Naive thymus-derived CD4-positive, alpha-beta T cell (primary cell): Measurements from ENCODE around the gene PSPH. TPM values are rescaled to one million over a fixed set of nuclear protein-coding genes. Genes with fewer than 3 reads are reported as not detected.
"Not testable (repeated sequence)": the region's sequence is repeated elsewhere in the genome, so short reads cannot be mapped to it uniquely, and the experiment has no call there.

Source experiments
- ATAC-seq: fragments of 150-1000 bp; cut with Tn5 transposase; 2 replicates; pipeline ENCODE4 v1.10.0; 2021; ENCODE audit warnings: mild to moderate bottlenecking, moderate library complexity
- CTCF ChIA-PET: fragments of 350-600 bp; sonication (Branson Sonifier 250); formaldehyde crosslinking; loops from one replicate; lab custom pipeline; 2021; ENCODE audit warnings: antibody characterized with exemption; lab: Charles Lee
- POLR2A ChIA-PET: fragments of 350-600 bp; sonication (Branson Sonifier 250); formaldehyde crosslinking; loops from one replicate; lab custom pipeline; 2021; ENCODE audit warnings: antibody characterized with exemption, inconsistent platforms; lab: Charles Lee
- DNase-seq, 9 donors: peaks; one replicate each; pipeline versions ENCODE4 v3.0.0 to v3.0.0-alpha.2; 2020 to 2022; ENCODE audit warnings: mixed read lengths in 1 of 9
- H3K27ac ChIP-seq: one replicate; pipeline ENCODE4 v1.7.0; 2013; ENCODE audit warnings: mild to moderate bottlenecking, low read depth, low read length, moderate library complexity
- H3K27me3 ChIP-seq, 2 donors: one replicate each; pipeline ENCODE4 v1.7.0; 2013; ENCODE audit warnings: low read length in 2 of 2, mild to moderate bottlenecking in 2 of 2, moderate library complexity in 2 of 2; ENCODE audit not compliant: control insufficient read depth in 2 of 2, insufficient read depth in 2 of 2
- H3K36me3 ChIP-seq, 3 experiments: 1 replicate in 2 of 3; 2 replicates in 1 of 3; pipeline ENCODE4 v1.7.0; 2013; ENCODE audit warnings: low read length in 3 of 3, mild to moderate bottlenecking in 3 of 3, moderate library complexity in 1 of 3; ENCODE audit not compliant: insufficient read depth in 3 of 3, control insufficient read depth in 2 of 3
- H3K4me1 ChIP-seq, 2 donors: one replicate each; pipeline ENCODE4 v1.7.0; 2013; ENCODE audit warnings: low read length in 2 of 2, mild to moderate bottlenecking in 2 of 2, moderate library complexity in 1 of 2; ENCODE audit not compliant: control insufficient read depth in 2 of 2, insufficient read depth in 2 of 2
- H3K4me3 ChIP-seq: 2 replicates; pipeline ENCODE4 v1.7.0; 2013; ENCODE audit warnings: mild to moderate bottlenecking, low read length
- H3K9me3 ChIP-seq, 3 experiments: 1 replicate in 2 of 3; 2 replicates in 1 of 3; pipeline ENCODE4 v1.7.0; 2013; ENCODE audit warnings: low read length in 3 of 3; ENCODE audit not compliant: control insufficient read depth in 2 of 3
- H3K27ac Mint-ChIP-seq, 9 donors: one replicate each; pipeline ENCODE4 v1.8.0; 2020 to 2022; ENCODE audit warnings: mixed read lengths in 9 of 9, mild to moderate bottlenecking in 8 of 9, moderate library complexity in 5 of 9, inconsistent platforms in 2 of 9
- H3K27me3 Mint-ChIP-seq, 5 donors: one replicate each; pipeline ENCODE4 v1.8.0; 2021 to 2022; ENCODE audit warnings: mixed read lengths in 5 of 5, mild to moderate bottlenecking in 1 of 5
- H3K36me3 Mint-ChIP-seq, 5 donors: one replicate each; pipeline ENCODE4 v1.8.0; 2020 to 2022; ENCODE audit warnings: mixed read lengths in 5 of 5, mild to moderate bottlenecking in 3 of 5, inconsistent platforms in 1 of 5
- H3K4me1 Mint-ChIP-seq, 7 donors: one replicate each; pipeline ENCODE4 v1.8.0; 2020 to 2022; ENCODE audit warnings: mixed read lengths in 7 of 7, mild to moderate bottlenecking in 3 of 7, inconsistent platforms in 1 of 7
- H3K4me3 Mint-ChIP-seq, 10 donors: one replicate each; pipeline ENCODE4 v1.8.0; 2020 to 2022; ENCODE audit warnings: mild to moderate bottlenecking in 10 of 10, mixed read lengths in 10 of 10, moderate library complexity in 6 of 10, inconsistent platforms in 2 of 10
- H3K9me3 Mint-ChIP-seq, 11 donors: one replicate each; pipeline ENCODE4 v1.8.0; 2020 to 2022; ENCODE audit warnings: mixed read lengths in 11 of 11, mild to moderate bottlenecking in 4 of 11, inconsistent platforms in 1 of 11, moderate library complexity in 1 of 11
- intact Hi-C, 2 donors: fragments of 100-400 bp; cut with micrococcal nuclease; formaldehyde crosslinking; loops; one replicate each; pipeline ENCODE4 v1.15.1; 2023
- polyA plus RNA-seq, 2 donors: library from polyadenylated mRNA; unstranded; fragments of 300-500 nt; fragmentation: Illumina TruSeq; gene quantifications; one replicate each; pipeline ENCODE4 v1.2.3, GENCODE V29; 2021
- total RNA-seq, 6 experiments: library from RNA in 5 of 6; stranded (reverse) in 5 of 6; gene quantifications; 1 replicate in 5 of 6; 2 replicates in 1 of 6; pipeline ENCODE4 v1.2.3 and lab custom pipeline; 2021 to 2026

PSPH gene
- total and polyA plus RNA-seq, 7 experiments from 2014 or later: 3.5 to 10.4 (median 6.5) TPM

DNA sequence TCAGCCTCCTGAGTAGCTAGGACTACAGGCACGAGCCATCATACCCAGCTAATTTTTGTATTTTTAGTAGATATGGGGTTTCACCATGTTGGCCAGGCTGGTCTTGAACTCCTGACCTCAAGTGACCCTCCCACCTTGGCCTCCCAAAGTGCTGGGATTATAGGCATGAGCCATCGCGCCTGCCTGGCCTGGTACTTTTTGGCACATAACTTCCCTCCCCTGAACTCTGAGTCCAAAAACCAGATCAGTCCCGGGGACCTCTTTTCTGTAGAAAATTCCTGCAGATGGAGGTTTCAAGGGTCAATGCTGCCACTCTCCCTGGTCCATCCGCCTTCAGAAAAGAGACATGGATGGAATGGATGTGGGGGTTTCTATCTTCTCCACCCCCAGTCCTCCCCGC is 41.1 kb upstream of the PSPH start:
- H3K4me1 ChIP-seq, H3K36me3 Mint-ChIP-seq, H3K9me3 Mint-ChIP-seq, H3K9me3 ChIP-seq, H3K4me1 Mint-ChIP-seq, intact Hi-C loops, H3K27ac ChIP-seq, H3K27me3 ChIP-seq, H3K36me3 ChIP-seq, H3K27me3 Mint-ChIP-seq, H3K4me3 ChIP-seq, DNase-seq, CTCF ChIA-PET, H3K4me3 Mint-ChIP-seq, ATAC-seq: not testable (repeated sequence)
- POLR2A ChIA-PET: interaction anchor here (0.6 to 0.9 kb wide), 3 partner anchors 14 to 105 kb away, joined by 3 read pairs; partner anchors contain the start of gene CHCHD2
- peak overlapping the region in 1 of 9 donors; percentile 8 for H3K27ac Mint-ChIP-seq

- POLR2A ChIA-PET: interaction anchor here (0.6 kb wide), 1 partner anchor 58 kb away, joined by 3 read pairs; no protein-coding TSS in a partner anchor
- DNase-seq: no peak
- Mint-ChIP-seq H3K4me3 (no peak overlapping the region), H3K27ac (peak overlapping the region in 1 of 9 donors; percentile 24), H3K4me1 (peaks cover 0 to 3% (median 0%) of the 10 kb centered on the region in 7 donors), H3K9me3 (peaks cover 0 to 2% (median 0%) of the 10 kb centered on the region in 11 donors), H3K36me3 (peaks cover 0 to 5% (median 0%) of the 10 kb centered on the region in 5 donors), H3K27me3 (no peaks in the 10 kb centered on the region)
- H3K27me3 ChIP-seq: no peaks in the 10 kb centered on the region
- no peaks in the 10 kb centered on the region for H3K9me3 ChIP-seq
- no peak for ATAC-seq
- CTCF ChIA-PET: no interaction called here
- no peak overlapping the region for H3K27ac ChIP-seq
- H3K36me3 ChIP-seq: peaks cover 0 to 8% (median 0%) of the 10 kb centered on the region in 3 experiments
- H3K4me3 ChIP-seq: no peak overlapping the region
- intact Hi-C loops: no loop called here
- no peaks in the 10 kb centered on the region for H3K4me1 ChIP-seq
Measured at GRCh38 chr7:56091591-56091990, 40.3 kb upstream of the PSPH start.

- intact Hi-C loops: no loop called here
- Histone ChIP-seq H3K4me3 (no peak overlapping the region), H3K36me3 (peaks cover 0 to 10% (median 0%) of the 10 kb centered on the region in 3 experiments), H3K9me3 (no peaks in the 10 kb centered on the region), H3K4me1 (no peaks in the 10 kb centered on the region), H3K27me3 (no peaks in the 10 kb centered on the region), H3K27ac (no peak overlapping the region)
- H3K4me1 Mint-ChIP-seq: peaks cover 0 to 3% (median 0%) of the 10 kb centered on the region in 7 donors
- H3K4me3 Mint-ChIP-seq: no peak overlapping the region
- H3K27me3 Mint-ChIP-seq: no peaks in the 10 kb centered on the region
- ChIA-PET CTCF (no interaction called here), POLR2A (no interaction called here)
- peak overlapping the region in 1 of 9 donors; percentile 32 for H3K27ac Mint-ChIP-seq
- DNase-seq: no peak
- peaks cover 0 to 9% (median 0%) of the 10 kb centered on the region in 5 donors for H3K36me3 Mint-ChIP-seq
- H3K9me3 Mint-ChIP-seq: peaks cover 0 to under 1% (median 0%) of the 10 kb centered on the region in 11 donors
- no peak for ATAC-seq
Measured at GRCh38 chr7:56087445-56087844, 36.2 kb upstream of the PSPH start.

- Mint-ChIP-seq H3K4me1 (peaks cover 0 to 3% (median 0%) of the 10 kb centered on the region in 7 donors), H3K36me3 (peaks cover 0 to 13% (median 0%) of the 10 kb centered on the region in 5 donors), H3K4me3 (no peak overlapping the region), H3K27ac (no peak overlapping the region), H3K9me3 (no peaks in the 10 kb centered on the region), H3K27me3 (no peaks in the 10 kb centered on the region)
- Histone ChIP-seq H3K4me3 (no peak overlapping the region), H3K4me1 (no peaks in the 10 kb centered on the region), H3K36me3 (peaks cover 0 to 14% (median 0%) of the 10 kb centered on the region in 3 experiments), H3K27ac (no peak overlapping the region), H3K9me3 (no peaks in the 10 kb centered on the region), H3K27me3 (no peaks in the 10 kb centered on the region)
- CTCF ChIA-PET: no interaction called here
- intact Hi-C loops: no loop called here
- DNase-seq (no peak), ATAC-seq (no peak)
- POLR2A ChIA-PET: no interaction called here
Measured at GRCh38 chr7:56086761-56087160, 35.5 kb upstream of the PSPH start.

- Histone ChIP-seq H3K36me3 (peaks cover 0 to 41% (median 2%) of the 10 kb centered on the region in 3 experiments), H3K27ac (no peak overlapping the region), H3K4me3 (no peak overlapping the region), H3K4me1 (no peaks in the 10 kb centered on the region), H3K27me3 (no peaks in the 10 kb centered on the region), H3K9me3 (no peaks in the 10 kb centered on the region)
- Mint-ChIP-seq H3K27me3 (no peaks in the 10 kb centered on the region), H3K9me3 (no peaks in the 10 kb centered on the region), H3K4me1 (peaks cover 0 to 3% (median 0%) of the 10 kb centered on the region in 7 donors), H3K4me3 (no peak overlapping the region), H3K27ac (peak overlapping the region in 3 of 9 donors; percentile 24 to 60 (median 56)), H3K36me3 (peaks cover 0 to 36% (median 4%) of the 10 kb centered on the region in 5 donors)
- intact Hi-C loops: no loop called here
- peak; percentile 12 for ATAC-seq
- no peak for DNase-seq
- POLR2A ChIA-PET: no interaction called here
- CTCF ChIA-PET: interaction anchor here (1.2 kb wide), 1 partner anchor 9 kb away, joined by 4 read pairs; no protein-coding TSS in a partner anchor
Measured at GRCh38 chr7:56083150-56083785, 32.0 kb upstream of the PSPH start.

- Mint-ChIP-seq H3K4me3 (no peak overlapping the region), H3K4me1 (peaks cover 0 to 3% (median 0%) of the 10 kb centered on the region in 7 donors), H3K36me3 (peaks cover 0 to 37% (median 4%) of the 10 kb centered on the region in 5 donors), H3K27ac (peak overlapping the region in 1 of 9 donors; percentile 56), H3K9me3 (no peaks in the 10 kb centered on the region), H3K27me3 (no peaks in the 10 kb centered on the region)
- CTCF ChIA-PET: no interaction called here
- intact Hi-C loops: no loop called here
- H3K4me1 ChIP-seq: no peaks in the 10 kb centered on the region
- H3K4me3 ChIP-seq: no peak overlapping the region
- POLR2A ChIA-PET: no interaction called here
- H3K36me3 ChIP-seq: peaks cover 0 to 45% (median 9%) of the 10 kb centered on the region in 3 experiments
- H3K9me3 ChIP-seq: no peaks in the 10 kb centered on the region
- ATAC-seq: no peak
- DNase-seq: no peak
- no peak overlapping the region for H3K27ac ChIP-seq
- H3K27me3 ChIP-seq: no peaks in the 10 kb centered on the region
Measured at GRCh38 chr7:56081626-56082340, 30.5 kb upstream of the PSPH start.
